OCI-LY7 (cell line): ENCODE measurements around the gene COPRS. TPM values are rescaled to one million over a fixed set of nuclear protein-coding genes. Genes with fewer than 3 reads are reported as not detected.
A peak's percentile ranks its signal among the peaks of the same experiment; 100 is the strongest.

Source experiments
- BruUV-seq: library from RNA; stranded (reverse); fragments of 400-500 nt; replicated peaks from 2 replicates; lab custom pipeline; 2021; lab: Mats Ljungman, UMichigan
- CTCF ChIA-PET: fragments of 300-600 bp; sonication (Branson Sonifier 250); formaldehyde crosslinking; loops from one replicate; lab custom pipeline; 2022; ENCODE audit warnings: antibody characterized with exemption; ENCODE audit not compliant: unreplicated experiment; lab: Charles Lee
- POLR2A ChIA-PET: fragments of 300-600 bp; sonication (Branson Sonifier 250); formaldehyde crosslinking; loops from one replicate; lab custom pipeline; 2022; ENCODE audit warnings: antibody characterized with exemption; lab: Charles Lee
- DNase-seq: peaks from one replicate; pipeline ENCODE4 v3.0.0-alpha.2; 2015; ENCODE audit warnings: low spot score
- H2AFZ ChIP-seq: fragments of 200-600 bp; sonication (generic), shearing (Covaris generic); 2 replicates; pipeline ENCODE4 v1.6.1; 2014; ENCODE audit warnings: mild to moderate bottlenecking, antibody characterized with exemption, low read length, moderate library complexity
- H3K27ac ChIP-seq: fragments of 200-600 bp; sonication (generic); 2 replicates; pipeline ENCODE4 v1.5.1; 2014; ENCODE audit warnings: mixed run types, low read depth, mild to moderate bottlenecking, moderate library complexity, low read length, inconsistent platforms; ENCODE audit not compliant: poor library complexity, severe bottlenecking
- H3K36me3 ChIP-seq: fragments of 200-600 bp; sonication (generic); 2 replicates; pipeline ENCODE4 v1.6.1; 2014; ENCODE audit warnings: mild to moderate bottlenecking, antibody characterized with exemption, low read length, moderate library complexity, mixed read lengths; ENCODE audit not compliant: insufficient read depth
- H3K4me1 ChIP-seq: fragments of 200-600 bp; sonication (generic); 2 replicates; pipeline ENCODE4 v1.5.1; 2014; ENCODE audit warnings: mild to moderate bottlenecking, low read length; ENCODE audit not compliant: insufficient read depth, poor library complexity, severe bottlenecking
- H3K4me2 ChIP-seq: fragments of 200-600 bp; sonication (generic); 2 replicates; pipeline ENCODE4 v1.6.1; 2014; ENCODE audit warnings: mild to moderate bottlenecking, low read length
- H3K4me3 ChIP-seq: fragments of 200-600 bp; sonication (generic); 2 replicates; pipeline ENCODE4 v1.5.1; 2014; ENCODE audit warnings: mild to moderate bottlenecking, low read depth, low read length; ENCODE audit not compliant: poor library complexity, severe bottlenecking
- H3K79me2 ChIP-seq: fragments of 200-600 bp; sonication (generic); 2 replicates; pipeline ENCODE4 v1.6.1; 2016; ENCODE audit warnings: low read depth, mild to moderate bottlenecking, low read length, moderate library complexity, mixed read lengths; ENCODE audit not compliant: insufficient read depth
- H3K9me2 ChIP-seq: fragments of 200-600 bp; sonication (generic); 2 replicates; pipeline ENCODE4 v1.6.1; 2016; ENCODE audit warnings: mild to moderate bottlenecking, low read length, mixed read lengths; ENCODE audit not compliant: insufficient read depth
- H3K9me3 ChIP-seq: fragments of 200-600 bp; sonication (generic); 2 replicates; pipeline ENCODE4 v1.6.1; 2014; ENCODE audit warnings: mild to moderate bottlenecking, mixed run types, low read length, mixed read lengths
- H4K20me1 ChIP-seq: fragments of 200-600 bp; sonication (generic); 2 replicates; pipeline ENCODE4 v1.6.1; 2014; ENCODE audit warnings: mild to moderate bottlenecking, antibody characterized with exemption, low read length, moderate library complexity, mixed read lengths; ENCODE audit not compliant: insufficient read depth
- CTCF ChIP-seq: fragments of 200-600 bp; sonication (generic); conservative IDR thresholded peaks from 2 replicates; pipeline ENCODE4 v1.5.1; 2014; ENCODE audit warnings: mild to moderate bottlenecking, antibody characterized with exemption, low read length, moderate library complexity, mixed read lengths
- EZH2phosphoT487 ChIP-seq: fragments of 200-600 bp; sonication (generic); IDR thresholded peaks from 2 replicates; pipeline ENCODE4 v1.6.1; 2018; ENCODE audit warnings: low read depth, borderline replicate concordance, mild to moderate bottlenecking, mixed run types, antibody characterized with exemption, low read length, moderate library complexity, mixed read lengths
- intact Hi-C: fragments of 100-400 bp; cut with micrococcal nuclease; formaldehyde crosslinking; loops from one replicate; pipeline ENCODE4 v1.10.0; 2022; ENCODE audit not compliant: unreplicated experiment
- total RNA-seq, 2 experiments: library from RNA; depleted of rRNA in 1 of 2; stranded (reverse); fragments of >200 nt in 1 of 2; shearing (Covaris generic) in 1 of 2; gene quantifications; 2 replicates each; pipeline ENCODE4 v1.2.3, GENCODE V29; 2014 to 2022

Gene COPRS
- total RNA-seq, 2 experiments from 2014 or later = 32.7 to 50.7 TPM

- Histone ChIP-seq H3K9me3 (no peaks in the 10 kb centered on the region), H3K4me3 (no peak overlapping the region), H3K36me3 (no peaks in the 10 kb centered on the region), H3K4me2 (peak overlapping the region; percentile 16; the same call in 1 of the 2 replicates), H4K20me1 (no peaks in the 10 kb centered on the region), H3K27ac (no peak overlapping the region), H3K9me2 (no peaks in the 10 kb centered on the region), H3K79me2 (no peaks in the 10 kb centered on the region), H2AFZ (peak overlapping the region; percentile 31; the same call in 1 of the 2 replicates), H3K4me1 (peaks cover 14% of the 10 kb centered on the region)
- ChIA-PET CTCF (no interaction called here), POLR2A (interaction anchor here (0.7 kb wide), 1 partner anchor 556 kb away, joined by 3 read pairs; no protein-coding TSS in a partner anchor)
- intact Hi-C loops = loop anchor here (10.0 kb wide), 1 partner anchor 373 kb away; no protein-coding TSS in a partner anchor
- DNase-seq = no peak
- TF ChIP-seq EZH2phosphoT487 (no peak), CTCF (no peak)
- BruUV-seq = no TSS peak
These were observed 48.4 kb upstream of the COPRS start for GRCh38 chr17:31907342-31907962.

- 0 out of 2 replicates have a peak, but pooled peaks cover 4% of the 10 kb centered on the region for H4K20me1 ChIP-seq
- no peaks in the 10 kb centered on the region for H3K9me3 ChIP-seq
- intact Hi-C loops = loop anchor here (5.0 to 10.0 kb wide), 2 partner anchors 346 to 369 kb away; no protein-coding TSS in a partner anchor
- ChIA-PET CTCF (no interaction called here), POLR2A (interaction anchor here (0.9 kb wide), 1 partner anchor 21 kb away, joined by 3 read pairs; no protein-coding TSS in a partner anchor)
- no peaks in the 10 kb centered on the region for H3K9me2 ChIP-seq
- H3K79me2 ChIP-seq = peaks cover 30% of the 10 kb centered on the region
- no peak for DNase-seq
- no peak for TF ChIP-seq EZH2phosphoT487
- H3K4me1 ChIP-seq = peaks cover 26% of the 10 kb centered on the region
- no TSS peak for BruUV-seq
- H3K4me2 ChIP-seq = no peak overlapping the region
- no peak overlapping the region for H3K4me3 ChIP-seq
- H3K27ac ChIP-seq = no peak overlapping the region
- H2AFZ ChIP-seq = no peak overlapping the region
- H3K36me3 ChIP-seq = peaks cover 13% of the 10 kb centered on the region
These were observed 44.4 kb upstream of the COPRS start for GRCh38 chr17:31903401-31903800.

- peaks cover 20% of the 10 kb centered on the region for H3K36me3 ChIP-seq
- no peak for DNase-seq
- H4K20me1 ChIP-seq = 0 out of 2 replicates have a peak, but pooled peaks cover 4% of the 10 kb centered on the region
- no peak overlapping the region for H3K27ac ChIP-seq
- BruUV-seq = no TSS peak
- peaks cover 37% of the 10 kb centered on the region for H3K79me2 ChIP-seq
- no peaks in the 10 kb centered on the region for H3K9me3 ChIP-seq
- H3K4me1 ChIP-seq = peaks cover 26% of the 10 kb centered on the region
- peak overlapping the region; percentile 19; the same call in 1 of the 2 replicates for H3K4me2 ChIP-seq
- intact Hi-C loops = loop anchor here (5.0 to 10.0 kb wide), 2 partner anchors 345 to 368 kb away; no protein-coding TSS in a partner anchor
- CTCF ChIA-PET = no interaction called here
- POLR2A ChIA-PET = interaction anchor here (0.9 to 1.6 kb wide), 3 partner anchors 17 to 33 kb away, joined by 3 to 8 read pairs (median 3); no protein-coding TSS in a partner anchor
- no peaks in the 10 kb centered on the region for H3K9me2 ChIP-seq
- TF ChIP-seq EZH2phosphoT487 = no peak
- no peak for TF ChIP-seq CTCF
- no peak overlapping the region for H3K4me3 ChIP-seq
- peak overlapping the region; percentile 86 for H2AFZ ChIP-seq
These were observed 43.6 kb upstream of the COPRS start for GRCh38 chr17:31902693-31903092.
